Upper lobe of left lung (tissue), 4 donors: ENCODE measurements around the gene CTNNBL1.

Experiments used
- EP300 ChIP-seq, 4 donors: sonication (generic); formaldehyde crosslinking; IDR thresholded peaks; one replicate each; pipeline ENCODE4 v1.5.1; 2017; ENCODE audit warnings: antibody characterized with exemption in 4 of 4, control low read depth in 2 of 4
- POLR2A ChIP-seq, 4 donors: fragments of 450-650 bp; IDR thresholded peaks; one replicate each; pipeline ENCODE4 v1.5.1; 2016 to 2017; ENCODE audit warnings: antibody characterized with exemption in 4 of 4, mild to moderate bottlenecking in 2 of 4
- POLR2AphosphoS5 ChIP-seq, 2 donors: sonication (generic); formaldehyde crosslinking; IDR thresholded peaks; one replicate each; pipeline ENCODE4 v1.5.1; 2017; ENCODE audit warnings: antibody characterized with exemption in 2 of 2
- TF ChIP-seq, protein P1 (sequence below), 6 experiments: fragments of 450-650 bp in 4 of 6; fragments of 200-600 bp in 2 of 6; sonication (generic) in 2 of 6; IDR thresholded peaks; one replicate each; pipeline ENCODE4 v1.5.1; 2016 to 2019; ENCODE audit warnings: antibody characterized with exemption in 6 of 6

DNA sequence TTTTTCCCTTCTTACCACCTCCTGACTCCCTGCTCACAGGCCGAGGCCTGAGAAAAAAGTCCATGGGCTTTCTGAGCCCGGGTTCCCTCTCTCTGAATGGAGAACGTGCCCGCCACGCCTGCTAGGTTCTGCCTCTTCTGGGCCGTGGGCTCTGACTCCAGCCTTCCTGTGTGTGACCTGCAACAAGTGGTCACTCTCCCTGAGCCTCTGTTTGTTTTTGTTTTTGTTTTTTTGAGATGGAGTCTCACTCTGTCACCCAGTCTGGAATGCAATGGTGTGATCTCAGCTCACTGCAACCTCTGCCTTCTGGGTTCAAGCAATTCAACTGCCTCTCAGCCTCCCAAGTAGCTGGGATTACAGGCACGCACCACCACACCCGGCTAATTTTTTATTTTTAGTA lies 191.2 kb downstream of the CTNNBL1 start:
- TF ChIP-seq, protein P1, sequence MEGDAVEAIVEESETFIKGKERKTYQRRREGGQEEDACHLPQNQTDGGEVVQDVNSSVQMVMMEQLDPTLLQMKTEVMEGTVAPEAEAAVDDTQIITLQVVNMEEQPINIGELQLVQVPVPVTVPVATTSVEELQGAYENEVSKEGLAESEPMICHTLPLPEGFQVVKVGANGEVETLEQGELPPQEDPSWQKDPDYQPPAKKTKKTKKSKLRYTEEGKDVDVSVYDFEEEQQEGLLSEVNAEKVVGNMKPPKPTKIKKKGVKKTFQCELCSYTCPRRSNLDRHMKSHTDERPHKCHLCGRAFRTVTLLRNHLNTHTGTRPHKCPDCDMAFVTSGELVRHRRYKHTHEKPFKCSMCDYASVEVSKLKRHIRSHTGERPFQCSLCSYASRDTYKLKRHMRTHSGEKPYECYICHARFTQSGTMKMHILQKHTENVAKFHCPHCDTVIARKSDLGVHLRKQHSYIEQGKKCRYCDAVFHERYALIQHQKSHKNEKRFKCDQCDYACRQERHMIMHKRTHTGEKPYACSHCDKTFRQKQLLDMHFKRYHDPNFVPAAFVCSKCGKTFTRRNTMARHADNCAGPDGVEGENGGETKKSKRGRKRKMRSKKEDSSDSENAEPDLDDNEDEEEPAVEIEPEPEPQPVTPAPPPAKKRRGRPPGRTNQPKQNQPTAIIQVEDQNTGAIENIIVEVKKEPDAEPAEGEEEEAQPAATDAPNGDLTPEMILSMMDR (IDR thresholded peaks at IDR 0.05): no peak
- TF ChIP-seq POLR2A (IDR thresholded peaks at IDR 0.05) (no peak), POLR2AphosphoS5 (IDR thresholded peaks at IDR 0.05) (no peak), EP300 (IDR thresholded peaks at IDR 0.05) (no peak)
